Measurements from ENCODE around the gene COX5B.

- TF ChIP-seq CTCF (IDR thresholded peaks at IDR 0.05) (no peak), EP300 (IDR thresholded peaks at IDR 0.05) (no peak), POLR2A (IDR thresholded peaks at IDR 0.05) (no peak), POLR2AphosphoS5 (IDR thresholded peaks at IDR 0.05) (no peak)
These were observed 10.4 kb downstream of the COX5B start for GRCh38 chr2:97656129-97656755.
